ENCODE data around the gene SH3PXD2B. TPM values are rescaled to one million over a fixed set of nuclear protein-coding genes. Genes with fewer than 3 reads are reported as not detected.
A peak's percentile ranks its signal among the peaks of the same experiment; 100 is the strongest.

The SH3PXD2B gene
- total RNA-seq, 1 donor from 2014 or later, result 52.3 TPM

- no peaks in the 10 kb centered on the region for H3K36me3 Mint-ChIP-seq
- H3K27ac Mint-ChIP-seq, result no peak overlapping the region
- no peak for TF ChIP-seq CTCF (conservative IDR thresholded peaks at IDR 0.05)
- no peaks in the 10 kb centered on the region for H3K27me3 Mint-ChIP-seq
- peaks cover 13% of the 10 kb centered on the region for H3K9me3 Mint-ChIP-seq
- no peak for DNase-seq (ENCODE audit: extremely low spot score, unreplicated experiment)
- peaks cover 19% of the 10 kb centered on the region for H3K4me1 Mint-ChIP-seq (ENCODE audit: unreplicated experiment)
- no peak overlapping the region for H3K4me3 Mint-ChIP-seq
These were observed 8.7 kb upstream of the SH3PXD2B start for GRCh38 chr5:172463031-172463430.

- no peaks in the 10 kb centered on the region for H3K36me3 Mint-ChIP-seq
These were observed 5.4 kb upstream of the SH3PXD2B start for GRCh38 chr5:172459783-172460165.

GRCh38 chr5:172458976-172459782, 4.9 kb upstream of the SH3PXD2B start:
- no peak for DNase-seq (ENCODE audit: extremely low spot score, unreplicated experiment)
- H3K9me3 Mint-ChIP-seq, result peaks cover 11% of the 10 kb centered on the region
- H3K4me1 Mint-ChIP-seq (ENCODE audit: unreplicated experiment), result peaks cover 22% of the 10 kb centered on the region
- no peak for TF ChIP-seq CTCF (conservative IDR thresholded peaks at IDR 0.05)
- H3K27ac Mint-ChIP-seq, result no peak overlapping the region
- no peaks in the 10 kb centered on the region for H3K27me3 Mint-ChIP-seq
- H3K36me3 Mint-ChIP-seq, result no peaks in the 10 kb centered on the region
- H3K4me3 Mint-ChIP-seq, result no peak overlapping the region

More at GRCh38 chr5:172459783-172460165, 5.4 kb upstream of the SH3PXD2B start:
- H3K4me3 Mint-ChIP-seq, result no peak overlapping the region
- no peaks in the 10 kb centered on the region for H3K27me3 Mint-ChIP-seq
- H3K27ac Mint-ChIP-seq, result peak overlapping the region; percentile 21
- no peak for TF ChIP-seq CTCF (conservative IDR thresholded peaks at IDR 0.05)
- H3K4me1 Mint-ChIP-seq (ENCODE audit: unreplicated experiment), result peaks cover 22% of the 10 kb centered on the region
- DNase-seq (ENCODE audit: extremely low spot score, unreplicated experiment), result no peak
- H3K9me3 Mint-ChIP-seq, result peaks cover 13% of the 10 kb centered on the region

- peaks cover 41% of the 10 kb centered on the region for H3K4me1 Mint-ChIP-seq (ENCODE audit: unreplicated experiment)
- H3K4me3 Mint-ChIP-seq, result peak overlapping the region; percentile 90
- H3K27ac Mint-ChIP-seq, result peak overlapping the region; percentile 32
- no peaks in the 10 kb centered on the region for H3K27me3 Mint-ChIP-seq
- no peak for DNase-seq (ENCODE audit: extremely low spot score, unreplicated experiment)
- no peaks in the 10 kb centered on the region for H3K9me3 Mint-ChIP-seq
- no peak for TF ChIP-seq CTCF (conservative IDR thresholded peaks at IDR 0.05)
- peaks cover 2% of the 10 kb centered on the region for H3K36me3 Mint-ChIP-seq
These were observed 1.9 kb upstream of the SH3PXD2B start for GRCh38 chr5:172456076-172456722.

- Mint-ChIP-seq H3K9me3 (no peaks in the 10 kb centered on the region), H3K4me3 (peak overlapping the region; percentile 90), H3K4me1 (ENCODE audit: unreplicated experiment) (peaks cover 42% of the 10 kb centered on the region), H3K27ac (no peak overlapping the region), H3K36me3 (peaks cover 5% of the 10 kb centered on the region), H3K27me3 (no peaks in the 10 kb centered on the region)
- TF ChIP-seq CTCF (conservative IDR thresholded peaks at IDR 0.05), result no peak
- no peak for DNase-seq (ENCODE audit: extremely low spot score, unreplicated experiment)
These were observed 1.3 kb upstream of the SH3PXD2B start for GRCh38 chr5:172455511-172456061.
